Fibroblast of peridontal ligament (primary cell): ENCODE measurements around the gene CMTM2.
"Not testable (repeated sequence)": the region's sequence is repeated elsewhere in the genome, so short reads cannot be mapped to it uniquely, and the experiment has no call there.

Experiments
- DNase-seq: peaks from one replicate; pipeline ENCODE4 v3.0.0-alpha.2; 2010; ENCODE audit errors: extremely low read depth

The CMTM2 gene

DNA sequence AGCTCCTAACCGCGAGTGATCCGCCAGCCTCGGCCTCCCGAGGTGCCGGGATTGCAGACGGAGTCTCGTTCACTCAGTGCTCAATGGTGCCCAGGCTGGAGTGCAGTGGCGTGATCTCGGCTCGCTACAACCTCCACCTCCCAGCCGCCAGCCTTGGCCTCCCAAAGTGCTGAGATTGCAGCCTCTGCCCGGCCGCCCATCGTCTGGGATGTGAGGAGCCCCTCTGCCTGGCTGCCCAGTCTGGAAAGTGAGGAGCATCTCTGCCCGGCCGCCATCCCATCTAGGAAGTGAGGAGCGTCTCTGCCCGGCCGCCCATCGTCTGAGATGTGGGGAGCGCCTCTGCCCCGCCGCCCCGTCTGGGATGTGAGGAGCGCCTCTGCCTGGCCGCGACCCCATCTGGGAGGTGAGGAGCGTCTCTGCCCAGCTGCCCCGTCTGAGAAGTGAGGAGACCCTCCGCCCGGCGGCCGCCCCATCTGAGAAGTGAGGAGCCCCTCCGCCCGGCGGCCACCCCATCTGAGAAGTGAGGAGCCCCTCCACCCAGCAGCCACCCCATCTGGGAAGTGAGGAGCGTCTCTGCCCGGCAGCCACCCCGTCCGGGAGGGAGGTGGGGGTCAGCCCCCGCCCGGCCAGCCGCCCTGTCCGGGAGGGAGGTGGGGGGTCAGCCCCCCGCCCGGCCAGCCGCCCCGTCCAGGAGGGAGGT, 51.4 kb downstream of the CMTM2 start:
- not testable (repeated sequence) for DNase-seq

DNA sequence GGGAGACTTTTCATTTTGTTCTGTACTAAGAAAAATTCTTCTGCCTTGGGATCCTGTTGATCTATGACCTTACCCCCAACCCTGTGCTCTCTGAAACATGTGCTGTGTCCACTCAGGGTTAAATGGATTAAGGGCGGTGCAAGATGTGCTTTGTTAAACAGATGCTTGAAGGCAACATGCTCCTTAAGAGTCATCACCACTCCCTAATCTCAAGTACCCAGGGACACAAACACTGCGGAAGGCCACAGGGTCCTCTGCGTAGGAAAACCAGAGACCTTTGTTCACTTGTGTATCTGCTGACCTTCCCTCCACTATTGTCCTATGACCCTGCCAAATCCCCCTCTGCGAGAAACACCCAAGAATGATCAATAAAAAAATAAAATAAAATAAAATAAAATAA, 52.3 kb downstream of the CMTM2 start:
- not testable (repeated sequence) for DNase-seq

DNA sequence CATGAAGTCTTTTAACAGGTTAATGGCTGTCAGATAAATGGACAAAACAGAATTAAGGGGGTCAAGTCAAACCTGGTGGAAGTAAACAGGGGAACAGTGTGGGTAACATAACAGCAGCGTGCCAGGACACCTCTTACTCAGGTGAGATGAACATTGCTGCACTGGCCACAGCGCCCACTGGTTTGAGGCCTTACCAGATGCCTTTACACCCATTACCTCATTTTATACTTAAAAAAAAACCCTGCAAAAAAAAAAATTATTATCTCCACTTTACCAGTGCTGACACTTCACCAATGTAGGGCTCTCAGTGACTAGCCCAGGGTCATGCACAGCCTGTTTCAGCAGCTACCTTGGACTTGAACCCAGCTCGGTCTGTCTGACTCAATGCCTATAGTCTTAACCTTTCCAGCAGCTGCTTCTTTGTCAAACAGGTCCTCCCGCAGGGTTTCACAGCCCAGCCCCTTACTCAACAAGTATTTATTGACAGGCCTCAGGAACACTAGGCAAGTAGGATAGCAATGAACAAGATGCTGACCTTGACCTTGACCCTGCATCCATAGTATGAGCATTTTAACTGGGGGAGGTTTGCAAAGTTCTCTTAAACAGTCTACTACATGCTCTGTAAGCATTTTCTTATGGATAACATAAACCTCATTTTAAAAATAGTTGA, 55.4 kb downstream of the CMTM2 start:
- DNase-seq = no peak

DNA sequence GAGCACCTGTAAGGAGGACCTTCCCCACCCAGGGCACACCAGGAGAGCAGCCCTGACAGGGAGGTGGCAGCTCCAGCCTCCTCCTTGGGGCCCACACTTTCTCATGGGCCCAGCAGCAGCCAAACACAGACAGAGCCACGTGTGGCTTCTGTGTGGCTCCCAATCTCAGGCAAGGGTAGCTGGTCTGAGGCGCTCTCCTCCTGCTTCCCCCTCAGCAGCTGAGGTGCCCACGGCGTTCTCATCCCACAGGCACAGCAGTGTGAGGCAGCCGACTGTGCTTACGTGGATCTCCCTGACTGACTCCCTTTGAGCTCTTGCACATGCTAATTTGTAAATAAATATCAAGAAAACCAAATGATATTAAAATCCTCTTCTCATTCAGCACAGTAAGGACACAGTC, 56.1 kb downstream of the CMTM2 start:
- DNase-seq = no peak

DNA sequence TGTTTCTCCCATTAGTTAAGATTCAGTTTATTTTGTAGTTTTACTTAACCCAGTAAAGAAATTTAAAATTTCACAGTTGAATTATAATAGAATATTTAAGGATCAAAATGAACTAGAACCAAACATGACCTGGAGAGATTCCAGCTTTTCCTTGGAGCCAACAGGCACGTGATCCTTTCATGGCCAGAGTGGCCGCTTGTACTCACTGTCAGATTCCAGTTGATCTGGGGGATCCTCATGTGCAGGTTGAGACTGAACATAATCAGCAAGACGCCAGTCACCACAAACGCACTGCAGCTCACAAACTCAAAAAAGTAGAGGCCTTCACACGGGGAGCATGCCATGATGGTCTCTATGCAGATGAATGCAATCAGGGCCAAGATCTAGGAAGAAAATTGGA, 56.9 kb downstream of the CMTM2 start:
- no peak for DNase-seq

DNA sequence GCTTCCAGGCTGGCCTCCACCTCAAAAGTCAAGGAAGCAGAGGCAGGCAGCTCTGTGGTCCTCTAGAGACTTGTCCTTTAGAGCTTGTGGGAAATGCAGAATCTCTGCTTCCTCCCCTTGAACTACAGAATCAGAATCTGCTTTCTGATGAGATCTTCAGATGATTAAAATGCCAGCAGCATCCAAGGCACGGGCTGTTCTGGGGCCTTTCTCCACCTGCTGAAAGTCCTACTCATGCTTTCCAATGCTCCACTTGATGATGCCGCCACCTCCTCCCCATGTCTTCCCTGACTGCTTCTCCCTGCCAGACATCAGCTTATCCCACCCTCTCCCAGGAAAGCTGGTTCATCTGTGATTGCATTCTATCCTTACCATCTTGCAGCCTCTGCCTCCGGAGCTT, 58.5 kb downstream of the CMTM2 start:
- no peak for DNase-seq
